Caco-2 (cell line): ENCODE data around the gene GLB1L2. TPM values are rescaled to one million over a fixed set of nuclear protein-coding genes. Genes with fewer than 3 reads are reported as not detected.

ENCODE experiments used
- BruUV-seq: library from RNA; stranded (reverse); fragments of 400-500 nt; replicated peaks from 2 replicates; lab custom pipeline; 2021; lab: Mats Ljungman, UMichigan
- CTCF ChIA-PET: fragments of 300-600 bp; sonication (Branson Sonifier 250); formaldehyde crosslinking; loops from one replicate; lab custom pipeline; 2022; ENCODE audit warnings: antibody characterized with exemption; lab: Charles Lee
- POLR2A ChIA-PET: fragments of 300-600 bp; sonication (Branson Sonifier 250); formaldehyde crosslinking; loops from one replicate; lab custom pipeline; 2022; ENCODE audit warnings: antibody characterized with exemption; lab: Charles Lee
- DNase-seq, 2 experiments: peaks; one replicate each; pipeline versions ENCODE4 v3.0.0 to v3.0.0-alpha.2; 2020 to 2022
- H3K27me3 ChIP-seq: replicated peaks from 2 replicates; pipeline ENCODE4 v1.6.0; 2011; ENCODE audit warnings: low read length; ENCODE audit not compliant: control insufficient read depth, insufficient read depth
- H3K36me3 ChIP-seq: 2 replicates; pipeline ENCODE4 v1.5.1; 2011; ENCODE audit warnings: low read length; ENCODE audit not compliant: control insufficient read depth, insufficient read depth
- H3K4me1 ChIP-seq: fragments of 250-450 bp; sonication (Bioruptor Pico); 2 replicates; pipeline ENCODE4 v1.5.1; 2020; ENCODE audit warnings: mild to moderate bottlenecking
- H3K4me3 ChIP-seq: 2 replicates; pipeline ENCODE4 v1.5.1; 2011; ENCODE audit warnings: low read depth, mild to moderate bottlenecking, control low read depth, low read length
- H3K9me3 ChIP-seq: fragments of 250-450 bp; sonication (Bioruptor Pico); 2 replicates; pipeline ENCODE4 v1.5.1; 2020; ENCODE audit warnings: mild to moderate bottlenecking, moderate library complexity
- H3K27ac Mint-ChIP-seq: one replicate; pipeline ENCODE4 v1.8.0; 2022; ENCODE audit warnings: mixed read lengths; ENCODE audit not compliant: unreplicated experiment
- H3K27me3 Mint-ChIP-seq: one replicate; pipeline ENCODE4 v1.8.0; 2022; ENCODE audit warnings: mixed read lengths; ENCODE audit not compliant: insufficient read depth, unreplicated experiment
- H3K36me3 Mint-ChIP-seq: one replicate; pipeline ENCODE4 v1.8.0; 2022; ENCODE audit warnings: mild to moderate bottlenecking, mixed read lengths; ENCODE audit not compliant: insufficient read depth, unreplicated experiment
- H3K4me1 Mint-ChIP-seq: one replicate; pipeline ENCODE4 v1.8.0; 2022; ENCODE audit warnings: low read depth, mixed read lengths; ENCODE audit not compliant: unreplicated experiment
- H3K4me3 Mint-ChIP-seq: one replicate; pipeline ENCODE4 v1.8.0; 2022; ENCODE audit warnings: mild to moderate bottlenecking, moderate library complexity, mixed read lengths; ENCODE audit not compliant: unreplicated experiment
- H3K9me3 Mint-ChIP-seq: one replicate; pipeline ENCODE4 v1.8.0; 2022; ENCODE audit warnings: mixed read lengths; ENCODE audit not compliant: unreplicated experiment
- intact Hi-C: fragments of 100-400 bp; cut with micrococcal nuclease; formaldehyde crosslinking; loops from one replicate; pipeline ENCODE4 v1.10.0; 2022; ENCODE audit not compliant: unreplicated experiment
- total RNA-seq: library from RNA; stranded (reverse); gene quantifications from 2 replicates; pipeline ENCODE4 v1.2.3, GENCODE V29; 2022
- TF ChIP-seq, protein P1 (sequence below), 2 experiments: fragments of 200-600 bp in 1 of 2; IDR thresholded peaks; 1 replicate in 1 of 2; 2 replicates in 1 of 2; pipeline versions ENCODE4 v1.5.1 to v1.8.0; 2011 to 2022; ENCODE audit warnings: antibody characterized with exemption in 1 of 2, control low read depth in 1 of 2, inconsistent platforms in 1 of 2, low read depth in 1 of 2, low read length in 1 of 2, mild to moderate bottlenecking in 1 of 2, moderate library complexity in 1 of 2; ENCODE audit not compliant: insufficient read depth in 1 of 2, severe bottlenecking in 1 of 2, unreplicated experiment in 1 of 2

Gene GLB1L2
- total RNA-seq, 1 experiment from 2014 or later: 15.8 TPM

DNA sequence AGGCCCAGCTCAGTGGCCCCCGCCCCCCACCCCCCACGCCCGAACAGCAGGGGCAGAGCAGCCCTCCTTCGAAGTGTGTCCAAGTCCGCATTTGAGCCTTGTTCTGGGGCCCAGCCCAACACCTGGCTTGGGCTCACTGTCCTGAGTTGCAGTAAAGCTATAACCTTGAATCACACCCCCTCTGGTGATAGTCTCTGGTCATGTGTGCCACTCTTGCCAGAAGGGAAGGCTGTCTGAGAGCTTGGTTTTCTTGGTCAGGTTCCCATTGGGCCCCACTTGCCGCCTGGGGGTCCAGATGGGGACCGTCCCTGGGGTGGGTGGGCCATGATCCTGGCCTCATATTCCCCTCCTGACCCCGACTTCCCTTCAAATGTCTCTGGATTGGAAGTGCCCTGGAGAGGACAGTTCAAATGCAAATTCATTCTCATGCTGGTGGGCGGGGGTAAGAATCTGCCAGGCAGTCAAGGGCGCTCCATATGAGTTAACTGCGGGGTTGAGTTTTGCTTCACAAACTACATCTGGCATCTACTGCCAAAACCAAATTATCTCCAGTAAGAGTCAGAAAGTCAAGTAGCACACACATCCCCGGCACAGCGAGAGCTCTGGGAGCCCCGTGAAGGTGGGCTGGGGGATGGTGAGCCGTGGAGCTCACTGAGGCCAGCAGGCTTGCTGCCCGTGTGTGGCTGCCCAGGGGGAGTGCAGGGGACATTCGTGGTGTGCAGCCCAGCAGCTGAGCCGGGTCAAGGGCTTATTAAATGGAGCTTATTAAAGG is 44.5 kb downstream of the GLB1L2 start:
- Histone ChIP-seq H3K27me3 (no peaks in the 10 kb centered on the region), H3K4me3 (no peak overlapping the region), H3K36me3 (no peaks in the 10 kb centered on the region), H3K4me1 (no peaks in the 10 kb centered on the region), H3K9me3 (no peaks in the 10 kb centered on the region)
- TF ChIP-seq, protein P1, sequence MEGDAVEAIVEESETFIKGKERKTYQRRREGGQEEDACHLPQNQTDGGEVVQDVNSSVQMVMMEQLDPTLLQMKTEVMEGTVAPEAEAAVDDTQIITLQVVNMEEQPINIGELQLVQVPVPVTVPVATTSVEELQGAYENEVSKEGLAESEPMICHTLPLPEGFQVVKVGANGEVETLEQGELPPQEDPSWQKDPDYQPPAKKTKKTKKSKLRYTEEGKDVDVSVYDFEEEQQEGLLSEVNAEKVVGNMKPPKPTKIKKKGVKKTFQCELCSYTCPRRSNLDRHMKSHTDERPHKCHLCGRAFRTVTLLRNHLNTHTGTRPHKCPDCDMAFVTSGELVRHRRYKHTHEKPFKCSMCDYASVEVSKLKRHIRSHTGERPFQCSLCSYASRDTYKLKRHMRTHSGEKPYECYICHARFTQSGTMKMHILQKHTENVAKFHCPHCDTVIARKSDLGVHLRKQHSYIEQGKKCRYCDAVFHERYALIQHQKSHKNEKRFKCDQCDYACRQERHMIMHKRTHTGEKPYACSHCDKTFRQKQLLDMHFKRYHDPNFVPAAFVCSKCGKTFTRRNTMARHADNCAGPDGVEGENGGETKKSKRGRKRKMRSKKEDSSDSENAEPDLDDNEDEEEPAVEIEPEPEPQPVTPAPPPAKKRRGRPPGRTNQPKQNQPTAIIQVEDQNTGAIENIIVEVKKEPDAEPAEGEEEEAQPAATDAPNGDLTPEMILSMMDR (IDR thresholded peaks at IDR 0.05; ENCODE audit: insufficient read depth in 1 of 2, low read depth in 1 of 2, low read length in 1 of 2, severe bottlenecking in 1 of 2, unreplicated experiment in 1 of 2): no peak
- DNase-seq: no peak
- H3K27me3 Mint-ChIP-seq: peaks cover 15% of the 10 kb centered on the region
- BruUV-seq: no TSS peak
- no peaks in the 10 kb centered on the region for H3K36me3 Mint-ChIP-seq
- no peak overlapping the region for H3K4me3 Mint-ChIP-seq
- no peaks in the 10 kb centered on the region for H3K4me1 Mint-ChIP-seq
- ChIA-PET CTCF (no interaction called here), POLR2A (no interaction called here)
- intact Hi-C loops: no loop called here
- no peak overlapping the region for H3K27ac Mint-ChIP-seq
- H3K9me3 Mint-ChIP-seq: no peaks in the 10 kb centered on the region

DNA sequence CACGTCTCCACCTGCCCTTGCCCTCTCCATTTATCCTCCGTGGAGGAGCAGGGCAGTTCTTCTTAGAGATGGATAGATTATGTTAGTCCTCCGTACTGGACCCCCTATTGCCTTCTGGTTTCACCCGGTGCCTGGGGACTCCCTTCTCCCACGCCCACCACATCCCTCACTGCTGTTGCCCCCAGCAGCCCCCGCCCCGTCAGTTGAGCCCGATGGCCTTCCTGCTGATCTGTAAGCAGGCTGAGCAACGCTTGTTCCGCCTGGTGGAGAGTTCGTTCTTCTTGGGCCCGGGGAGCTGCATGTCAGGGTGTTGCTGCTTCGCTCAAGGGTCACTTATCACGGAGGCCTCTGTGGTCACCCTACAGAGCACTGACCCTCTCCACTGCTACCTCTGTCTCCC is 46.1 kb downstream of the GLB1L2 start:
- no TSS peak for BruUV-seq
- H3K4me3 ChIP-seq: no peak overlapping the region
- H3K4me3 Mint-ChIP-seq: no peak overlapping the region

DNA sequence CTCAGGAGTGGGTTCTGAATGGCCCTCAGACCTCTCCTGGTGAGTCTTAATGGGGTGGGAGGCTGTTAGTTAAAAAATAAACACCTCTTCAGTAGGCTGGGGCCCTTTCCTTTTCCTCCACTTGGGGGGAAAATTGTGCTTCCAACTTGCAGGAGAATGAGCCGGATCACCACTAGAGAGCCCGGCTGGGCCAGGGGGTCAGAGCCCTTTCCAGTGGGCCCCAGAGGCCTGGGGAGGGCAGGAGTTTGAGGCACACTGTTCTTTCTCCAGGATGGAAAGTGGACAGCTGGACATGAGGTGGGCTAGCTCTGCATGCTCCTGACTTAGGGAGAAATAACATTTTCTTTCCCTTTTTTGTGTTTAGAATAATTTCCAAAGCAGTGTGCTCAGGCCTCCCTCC is 47.5 kb downstream of the GLB1L2 start:
- no peaks in the 10 kb centered on the region for H3K36me3 ChIP-seq
- BruUV-seq: no TSS peak
- CTCF ChIA-PET: no interaction called here
- no peaks in the 10 kb centered on the region for H3K9me3 ChIP-seq
- no peaks in the 10 kb centered on the region for H3K4me1 ChIP-seq
- intact Hi-C loops: no loop called here
- no peaks in the 10 kb centered on the region for H3K9me3 Mint-ChIP-seq
- H3K4me3 Mint-ChIP-seq: no peak overlapping the region
- TF ChIP-seq, protein P1 (IDR thresholded peaks at IDR 0.05; ENCODE audit: insufficient read depth in 1 of 2, low read depth in 1 of 2, low read length in 1 of 2, severe bottlenecking in 1 of 2, unreplicated experiment in 1 of 2): no peak
- H3K27me3 Mint-ChIP-seq: peaks cover 27% of the 10 kb centered on the region
- H3K27me3 ChIP-seq: no peaks in the 10 kb centered on the region
- H3K4me1 Mint-ChIP-seq: no peaks in the 10 kb centered on the region
- DNase-seq: no peak
- POLR2A ChIA-PET: no interaction called here
- no peak overlapping the region for H3K27ac Mint-ChIP-seq
- no peak overlapping the region for H3K4me3 ChIP-seq
- H3K36me3 Mint-ChIP-seq: no peaks in the 10 kb centered on the region

More for the DNA sequence above, 46.1 kb downstream of the GLB1L2 start:
- no peaks in the 10 kb centered on the region for H3K36me3 Mint-ChIP-seq
- intact Hi-C loops: no loop called here
- no peak overlapping the region for H3K27ac Mint-ChIP-seq
- Histone ChIP-seq H3K4me1 (no peaks in the 10 kb centered on the region), H3K36me3 (no peaks in the 10 kb centered on the region), H3K9me3 (no peaks in the 10 kb centered on the region), H3K27me3 (no peaks in the 10 kb centered on the region)
- DNase-seq: no peak
- TF ChIP-seq, protein P1 (IDR thresholded peaks at IDR 0.05; ENCODE audit: insufficient read depth in 1 of 2, low read depth in 1 of 2, low read length in 1 of 2, severe bottlenecking in 1 of 2, unreplicated experiment in 1 of 2): no peak
- ChIA-PET POLR2A (no interaction called here), CTCF (no interaction called here)
- H3K4me1 Mint-ChIP-seq: no peaks in the 10 kb centered on the region
- H3K27me3 Mint-ChIP-seq: peaks cover 22% of the 10 kb centered on the region
- no peaks in the 10 kb centered on the region for H3K9me3 Mint-ChIP-seq
